Loucy (cell line): Measurements from ENCODE around the gene DNAH17.

Experiments
- H2AFZ ChIP-seq: fragments of 200-600 bp; sonication (generic); 2 replicates; pipeline ENCODE4 v1.6.0; 2016; ENCODE audit warnings: antibody characterized with exemption, mild to moderate bottlenecking, low read length, moderate library complexity
- H3F3A ChIP-seq: fragments of 200-600 bp; 2 replicates; pipeline ENCODE4 v1.6.0; 2016; ENCODE audit warnings: antibody characterized with exemption, low read depth, mild to moderate bottlenecking
- H3K27me3 ChIP-seq: fragments of 200-600 bp; sonication (generic); 2 replicates; pipeline ENCODE4 v1.6.1; 2014; ENCODE audit warnings: low read length, mild to moderate bottlenecking; ENCODE audit not compliant: insufficient read depth, poor library complexity, severe bottlenecking
- H3K36me3 ChIP-seq: fragments of 200-600 bp; sonication (generic); 2 replicates; pipeline ENCODE4 v1.6.1; 2016; ENCODE audit warnings: low read length; ENCODE audit not compliant: insufficient read depth
- H3K4me1 ChIP-seq: fragments of 200-600 bp; sonication (generic); 2 replicates; pipeline ENCODE4 v1.5.1; 2014; ENCODE audit warnings: low read length, mild to moderate bottlenecking; ENCODE audit not compliant: insufficient read depth, poor library complexity, severe bottlenecking
- H3K4me2 ChIP-seq: fragments of 200-600 bp; sonication (generic); 2 replicates; pipeline ENCODE4 v1.6.0; 2014; ENCODE audit warnings: antibody characterized with exemption, low read length, low read depth, mild to moderate bottlenecking; ENCODE audit not compliant: poor library complexity, severe bottlenecking
- H3K4me3 ChIP-seq: fragments of 200-600 bp; sonication (generic); 2 replicates; pipeline ENCODE4 v1.5.1; 2014; ENCODE audit warnings: low read length, mild to moderate bottlenecking, mixed read lengths; ENCODE audit not compliant: poor library complexity, severe bottlenecking
- H3K79me2 ChIP-seq: fragments of 200-600 bp; sonication (generic); 2 replicates; pipeline ENCODE4 v1.6.1; 2014; ENCODE audit warnings: low read length; ENCODE audit not compliant: insufficient read depth
- H3K9ac ChIP-seq: fragments of 200-600 bp; sonication (generic); 2 replicates; pipeline ENCODE4 v1.6.0; 2014; ENCODE audit warnings: mild to moderate bottlenecking, low read depth, low read length, moderate library complexity; ENCODE audit not compliant: poor library complexity, severe bottlenecking
- H3K9me2 ChIP-seq: fragments of 200-600 bp; sonication (generic); replicated peaks from 2 replicates; pipeline ENCODE4 v1.6.1; 2016; ENCODE audit warnings: low read depth, low read length, mixed read lengths
- H3K9me3 ChIP-seq: fragments of 200-600 bp; sonication (generic); 2 replicates; pipeline ENCODE4 v1.6.1; 2014; ENCODE audit warnings: mild to moderate bottlenecking, antibody characterized with exemption, low read length, low read depth; ENCODE audit not compliant: insufficient read depth
- H4K20me1 ChIP-seq: fragments of 200-600 bp; sonication (generic); 2 replicates; pipeline ENCODE4 v1.6.0; 2014; ENCODE audit warnings: antibody characterized with exemption, low read length, mild to moderate bottlenecking; ENCODE audit not compliant: insufficient read depth, poor library complexity, severe bottlenecking
- EZH2phosphoT487 ChIP-seq: fragments of 200-600 bp; IDR thresholded peaks from 2 replicates; pipeline ENCODE4 v1.6.1; 2018; ENCODE audit warnings: antibody characterized with exemption, mild to moderate bottlenecking, moderate library complexity, borderline replicate concordance
- TF ChIP-seq, protein P1 (sequence below): fragments of 200-600 bp; sonication (generic); conservative IDR thresholded peaks from 2 replicates; pipeline ENCODE4 v1.5.1; 2014; ENCODE audit warnings: mild to moderate bottlenecking, antibody characterized with exemption, low read length

Gene DNAH17

GRCh38 chr17:78619334-78619733 is 42.1 kb upstream of the DNAH17 start:
- Histone ChIP-seq H3K4me2 (no peak overlapping the region), H3K9ac (no peak overlapping the region), H4K20me1 (no peaks in the 10 kb centered on the region), H2AFZ (no peak overlapping the region), H3K79me2 (no peaks in the 10 kb centered on the region), H3K4me1 (peaks cover 6% of the 10 kb centered on the region), H3K36me3 (no peaks in the 10 kb centered on the region), H3F3A (no peaks in the 10 kb centered on the region), H3K9me2 (no peaks in the 10 kb centered on the region), H3K27me3 (no peaks in the 10 kb centered on the region), H3K9me3 (no peaks in the 10 kb centered on the region), H3K4me3 (no peak overlapping the region)
- no peak for TF ChIP-seq EZH2phosphoT487
- TF ChIP-seq, protein P1, sequence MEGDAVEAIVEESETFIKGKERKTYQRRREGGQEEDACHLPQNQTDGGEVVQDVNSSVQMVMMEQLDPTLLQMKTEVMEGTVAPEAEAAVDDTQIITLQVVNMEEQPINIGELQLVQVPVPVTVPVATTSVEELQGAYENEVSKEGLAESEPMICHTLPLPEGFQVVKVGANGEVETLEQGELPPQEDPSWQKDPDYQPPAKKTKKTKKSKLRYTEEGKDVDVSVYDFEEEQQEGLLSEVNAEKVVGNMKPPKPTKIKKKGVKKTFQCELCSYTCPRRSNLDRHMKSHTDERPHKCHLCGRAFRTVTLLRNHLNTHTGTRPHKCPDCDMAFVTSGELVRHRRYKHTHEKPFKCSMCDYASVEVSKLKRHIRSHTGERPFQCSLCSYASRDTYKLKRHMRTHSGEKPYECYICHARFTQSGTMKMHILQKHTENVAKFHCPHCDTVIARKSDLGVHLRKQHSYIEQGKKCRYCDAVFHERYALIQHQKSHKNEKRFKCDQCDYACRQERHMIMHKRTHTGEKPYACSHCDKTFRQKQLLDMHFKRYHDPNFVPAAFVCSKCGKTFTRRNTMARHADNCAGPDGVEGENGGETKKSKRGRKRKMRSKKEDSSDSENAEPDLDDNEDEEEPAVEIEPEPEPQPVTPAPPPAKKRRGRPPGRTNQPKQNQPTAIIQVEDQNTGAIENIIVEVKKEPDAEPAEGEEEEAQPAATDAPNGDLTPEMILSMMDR, result no peak

- Histone ChIP-seq H2AFZ (no peak overlapping the region), H3K27me3 (no peaks in the 10 kb centered on the region), H3K36me3 (no peaks in the 10 kb centered on the region), H3K9me3 (no peaks in the 10 kb centered on the region), H3K79me2 (no peaks in the 10 kb centered on the region), H3K9ac (no peak overlapping the region), H3K4me2 (no peak overlapping the region), H4K20me1 (no peaks in the 10 kb centered on the region), H3K9me2 (no peaks in the 10 kb centered on the region), H3K4me1 (peaks cover 6% of the 10 kb centered on the region), H3K4me3 (no peak overlapping the region), H3F3A (no peaks in the 10 kb centered on the region)
- TF ChIP-seq, protein P1, result no peak
- no peak for TF ChIP-seq EZH2phosphoT487
These were observed 41.3 kb upstream of the DNAH17 start for GRCh38 chr17:78618264-78619066.

- Histone ChIP-seq H3K4me3 (no peak overlapping the region), H4K20me1 (no peaks in the 10 kb centered on the region), H3K79me2 (no peaks in the 10 kb centered on the region), H3F3A (no peaks in the 10 kb centered on the region), H2AFZ (no peak overlapping the region), H3K36me3 (no peaks in the 10 kb centered on the region), H3K9me3 (no peaks in the 10 kb centered on the region), H3K9me2 (no peaks in the 10 kb centered on the region), H3K27me3 (no peaks in the 10 kb centered on the region), H3K4me2 (no peak overlapping the region), H3K9ac (no peak overlapping the region), H3K4me1 (peaks cover 6% of the 10 kb centered on the region)
- TF ChIP-seq, protein P1, result no peak
- TF ChIP-seq EZH2phosphoT487, result no peak
These were observed 40.4 kb upstream of the DNAH17 start for GRCh38 chr17:78617511-78618061.
